Neural cell (in vitro differentiated cells): Measurements from ENCODE around the gene KCNQ2. TPM values are rescaled to one million over a fixed set of nuclear protein-coding genes. Genes with fewer than 3 reads are reported as not detected.

Experiments
- H2AFZ ChIP-seq: fragments of 200-600, 300-800 bp; sonication (generic), shearing (Covaris generic); 2 replicates; pipeline ENCODE4 v1.6.0; 2014; ENCODE audit warnings: low read depth, mild to moderate bottlenecking, antibody characterized with exemption, low read length, moderate library complexity
- H3F3A ChIP-seq: fragments of 200-600 bp; shearing (Covaris generic); 2 replicates; pipeline ENCODE4 v1.6.1; 2016; ENCODE audit warnings: mild to moderate bottlenecking, moderate library complexity, mixed read lengths, antibody characterized with exemption, low read length; ENCODE audit not compliant: insufficient read depth, poor library complexity, severe bottlenecking
- H3K27ac ChIP-seq: fragments of 200-600, 300-800 bp; sonication (generic), shearing (Covaris generic); 2 replicates; pipeline ENCODE4 v1.5.1; 2014; ENCODE audit warnings: mild to moderate bottlenecking, low read length, moderate library complexity
- H3K27me3 ChIP-seq: fragments of 300-800, 200-600 bp; sonication (generic), shearing (Covaris generic); 2 replicates; pipeline ENCODE4 v1.6.0; 2014; ENCODE audit warnings: mild to moderate bottlenecking, low read depth, low read length, moderate library complexity; ENCODE audit not compliant: insufficient read depth
- H3K36me3 ChIP-seq: fragments of 300-800, 200-600 bp; sonication (generic), shearing (Covaris generic); 2 replicates; pipeline ENCODE4 v1.5.1; 2014; ENCODE audit warnings: mild to moderate bottlenecking, antibody characterized with exemption, low read length, moderate library complexity; ENCODE audit not compliant: insufficient read depth
- H3K4me2 ChIP-seq: fragments of 300-800, 200-600 bp; sonication (generic), shearing (Covaris generic); 2 replicates; pipeline ENCODE4 v1.6.0; 2014; ENCODE audit warnings: mild to moderate bottlenecking, low read length
- H3K4me3 ChIP-seq: fragments of 300-800, 200-600 bp; sonication (generic), shearing (Covaris generic); 2 replicates; pipeline ENCODE4 v1.5.1; 2014; ENCODE audit warnings: mild to moderate bottlenecking, low read length, moderate library complexity
- H3K79me2 ChIP-seq: fragments of 200-600 bp; shearing (Covaris generic); replicated peaks from 2 replicates; pipeline ENCODE4 v1.6.0; 2014; ENCODE audit warnings: mild to moderate bottlenecking, low read length, moderate library complexity; ENCODE audit not compliant: insufficient read depth
- H3K9ac ChIP-seq: fragments of 300-800, 200-600 bp; sonication (generic), shearing (Covaris generic); 2 replicates; pipeline ENCODE4 v1.6.1; 2016; ENCODE audit warnings: mild to moderate bottlenecking, low read length, mixed read lengths
- H3K9me2 ChIP-seq: fragments of 200-600 bp; shearing (Covaris generic); 2 replicates; pipeline ENCODE4 v1.6.1; 2016; ENCODE audit warnings: mild to moderate bottlenecking, low read length, mixed read lengths; ENCODE audit not compliant: insufficient read depth
- H3K9me3 ChIP-seq: fragments of 200-600, 300-800 bp; sonication (generic), shearing (Covaris generic); 2 replicates; pipeline ENCODE4 v1.6.1; 2016; ENCODE audit warnings: mild to moderate bottlenecking, mixed run types, low read length, moderate library complexity, mixed read lengths
- H4K20me1 ChIP-seq: fragments of 200-600 bp; shearing (Covaris generic); 2 replicates; pipeline ENCODE4 v1.6.1; 2016; ENCODE audit warnings: mild to moderate bottlenecking, mixed run types; ENCODE audit not compliant: insufficient read depth
- CTCF ChIP-seq: fragments of 450-650 bp; IDR thresholded peaks from 2 replicates; pipeline ENCODE4 v1.5.1; 2014; ENCODE audit warnings: antibody characterized with exemption, mild to moderate bottlenecking, moderate library complexity; ENCODE audit not compliant: poor library complexity, severe bottlenecking
- EP300 ChIP-seq: fragments of 450-650 bp; conservative IDR thresholded peaks from 2 replicates; pipeline ENCODE4 v1.6.1; 2014; ENCODE audit warnings: antibody characterized with exemption, mild to moderate bottlenecking, moderate library complexity; ENCODE audit not compliant: poor library complexity, severe bottlenecking
- EZH2 ChIP-seq: fragments of 200-600, 300-800 bp; shearing (Covaris generic), sonication (generic); IDR thresholded peaks from 2 replicates; pipeline ENCODE4 v1.6.1; 2014; ENCODE audit warnings: antibody characterized with exemption, low read length, borderline replicate concordance, mild to moderate bottlenecking; ENCODE audit not compliant: insufficient read depth, poor library complexity, severe bottlenecking
- MXI1 ChIP-seq: fragments of 450-650 bp; conservative IDR thresholded peaks from 2 replicates; pipeline ENCODE4 v1.6.1; 2014; ENCODE audit warnings: antibody characterized with exemption, mild to moderate bottlenecking; ENCODE audit not compliant: poor library complexity, severe bottlenecking
- POLR2AphosphoS5 ChIP-seq: IDR thresholded peaks from 2 replicates; pipeline ENCODE4 v1.6.1; 2012
- RAD21 ChIP-seq: fragments of 450-650 bp; conservative IDR thresholded peaks from 2 replicates; pipeline ENCODE4 v1.6.1; 2014; ENCODE audit warnings: antibody characterized with exemption, mild to moderate bottlenecking, moderate library complexity
- REST ChIP-seq: IDR thresholded peaks from 2 replicates; pipeline ENCODE4 v1.6.1; 2012; ENCODE audit warnings: borderline replicate concordance
- SMC3 ChIP-seq: fragments of 450-650 bp; conservative IDR thresholded peaks from 2 replicates; pipeline ENCODE4 v1.6.1; 2014; ENCODE audit warnings: antibody characterized with exemption, mild to moderate bottlenecking, moderate library complexity; ENCODE audit not compliant: poor library complexity
- TAF1 ChIP-seq: IDR thresholded peaks from 2 replicates; pipeline ENCODE4 v1.6.1; 2012; ENCODE audit warnings: low read depth
- polyA plus RNA-seq: library from polyadenylated mRNA; depleted of rRNA; stranded (reverse); fragments of >200 nt; gene quantifications from 2 replicates; pipeline ENCODE4 v1.2.3, GENCODE V29; 2014

KCNQ2 gene
- polyA plus RNA-seq, 1 donor from 2014 or later: 84.7 TPM

GRCh38 chr20:63457737-63458136 is 14.7 kb downstream of the KCNQ2 start:
- Histone ChIP-seq H3K9me2 (no peaks in the 10 kb centered on the region), H3K79me2 (peaks cover 46% of the 10 kb centered on the region), H3K27ac (no peak overlapping the region)

More at GRCh38 chr20:63457737-63458136, 14.7 kb downstream of the KCNQ2 start:
- Histone ChIP-seq H2AFZ (no peak overlapping the region), H3K36me3 (no peaks in the 10 kb centered on the region), H3K4me3 (no peak overlapping the region), H4K20me1 (no peaks in the 10 kb centered on the region), H3K27me3 (no peaks in the 10 kb centered on the region), H3K9me3 (no peaks in the 10 kb centered on the region), H3F3A (no peaks in the 10 kb centered on the region), H3K4me2 (no peak overlapping the region), H3K9ac (no peak overlapping the region)
- TF ChIP-seq RAD21: no peak
- TF ChIP-seq TAF1: no peak
- no peak for TF ChIP-seq EZH2
- TF ChIP-seq SMC3: no peak
- TF ChIP-seq POLR2AphosphoS5: no peak
- TF ChIP-seq MXI1: no peak
- TF ChIP-seq EP300: no peak
- TF ChIP-seq REST: no peak
- no peak for TF ChIP-seq CTCF
